Muscle of leg (tissue), 11 donors: ENCODE results near the gene HS2ST1. TPM values are rescaled to one million over a fixed set of nuclear protein-coding genes. Genes with fewer than 3 reads are reported as not detected.
A peak's percentile ranks its signal among the peaks of the same experiment; 100 is the strongest.
"Not testable (repeated sequence)": the region's sequence is repeated elsewhere in the genome, so short reads cannot be mapped to it uniquely, and the experiment has no call there.

Source experiments
- DNase-seq: peaks from one replicate; pipeline ENCODE4 v3.0.0; 2013
- H3K27ac ChIP-seq: one replicate; pipeline ENCODE4 v1.5.1; 2013; ENCODE audit warnings: mild to moderate bottlenecking, low read length, control low read depth
- H3K27me3 ChIP-seq: one replicate; pipeline ENCODE4 v1.6.1; 2013; ENCODE audit warnings: low read length; ENCODE audit not compliant: control insufficient read depth, insufficient read depth
- H3K36me3 ChIP-seq: one replicate; pipeline ENCODE4 v1.6.1; 2013; ENCODE audit warnings: low read length; ENCODE audit not compliant: control insufficient read depth, insufficient read depth
- H3K4me1 ChIP-seq: one replicate; pipeline ENCODE4 v1.6.1; 2013; ENCODE audit warnings: low read length; ENCODE audit not compliant: control insufficient read depth, insufficient read depth
- H3K4me3 ChIP-seq: one replicate; pipeline ENCODE4 v1.5.1; 2013; ENCODE audit warnings: low read length, control low read depth
- H3K9me3 ChIP-seq: replicated peaks from 2 replicates; pipeline ENCODE4 v1.6.1; 2013; ENCODE audit warnings: low read depth, low read length; ENCODE audit not compliant: control insufficient read depth
- WGBS: methylation state at CpG from one replicate; pipeline ENCODE4 v1.1.5; 2013; ENCODE audit warnings: missing lambda C conversion rate; ENCODE audit not compliant: insufficient coverage; 5-methylcytosine and 5-hydroxymethylcytosine counted together
- polyA plus RNA-seq, 8 donors: library from polyadenylated mRNA; unstranded; fragments of 120-200 nt; gene quantifications; one replicate each; pipeline versions ENCODE4 v1.2.1 to v1.2.3, GENCODE V29; 2013; ENCODE audit warnings: inconsistent platforms in 1 of 8, low replicate concordance in 1 of 8; ENCODE audit not compliant: insufficient read length in 8 of 8, insufficient read depth in 1 of 8
- total RNA-seq: library from RNA; stranded (reverse); fragments of 120-200 nt; gene quantifications from one replicate; pipeline ENCODE4 v1.2.4, GENCODE V29; 2013

Gene HS2ST1
- total and polyA plus RNA-seq, 9 donors: 12.4 to 25.5 (median 18.9) TPM

DNA sequence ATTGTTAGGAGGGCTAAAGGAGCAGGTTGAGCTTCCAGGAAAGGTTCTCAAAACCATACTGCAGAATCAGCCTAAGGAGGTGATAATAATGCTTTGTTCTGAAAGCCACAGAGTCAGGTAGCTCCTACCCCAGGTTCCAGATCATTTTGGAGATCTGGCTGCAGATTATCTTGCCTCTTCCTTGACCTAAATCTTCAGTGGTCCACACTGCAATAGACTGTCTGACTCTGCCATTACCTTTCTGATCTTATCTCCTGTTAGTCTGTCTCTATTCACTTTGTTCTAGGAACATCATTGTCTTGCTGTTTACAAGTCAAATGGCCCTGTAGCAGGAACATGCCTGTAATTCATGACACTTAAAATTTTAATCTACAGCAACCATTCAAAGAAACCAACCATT lies 73.0 kb downstream of the HS2ST1 start:
- Histone ChIP-seq H3K27ac (no peak overlapping the region), H3K27me3 (no peaks in the 10 kb centered on the region), H3K36me3 (no peaks in the 10 kb centered on the region), H3K4me1 (no peaks in the 10 kb centered on the region), H3K9me3 (no peaks in the 10 kb centered on the region), H3K4me3 (no peak overlapping the region)
- DNase-seq: no peak

DNA sequence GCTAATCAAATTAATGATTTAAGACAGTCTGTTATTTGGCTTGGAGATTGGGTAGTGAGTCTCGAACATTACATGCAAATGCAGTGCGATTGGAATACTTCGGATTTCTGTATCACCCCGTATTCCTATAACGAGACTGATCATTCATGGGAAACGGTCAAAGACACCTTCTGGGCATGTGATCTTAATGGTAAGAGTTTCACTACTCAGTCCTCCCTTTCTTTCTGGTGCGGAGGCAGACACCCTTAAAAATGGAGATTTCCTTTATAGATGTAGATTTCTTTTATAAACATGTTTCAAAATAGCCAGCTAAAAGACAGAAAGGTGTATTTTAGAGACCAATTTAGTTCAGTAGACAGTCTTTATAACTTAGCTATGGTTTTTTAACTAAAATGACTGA lies 74.4 kb downstream of the HS2ST1 start:
- no peak overlapping the region for H3K4me3 ChIP-seq
- no peaks in the 10 kb centered on the region for H3K9me3 ChIP-seq
- H3K4me1 ChIP-seq: no peaks in the 10 kb centered on the region
- H3K27ac ChIP-seq: no peak overlapping the region
- no peaks in the 10 kb centered on the region for H3K27me3 ChIP-seq
- DNase-seq: no peak
- no peaks in the 10 kb centered on the region for H3K36me3 ChIP-seq
- no CpG with 5 or more reads among the region's 7 CpGs for WGBS

DNA sequence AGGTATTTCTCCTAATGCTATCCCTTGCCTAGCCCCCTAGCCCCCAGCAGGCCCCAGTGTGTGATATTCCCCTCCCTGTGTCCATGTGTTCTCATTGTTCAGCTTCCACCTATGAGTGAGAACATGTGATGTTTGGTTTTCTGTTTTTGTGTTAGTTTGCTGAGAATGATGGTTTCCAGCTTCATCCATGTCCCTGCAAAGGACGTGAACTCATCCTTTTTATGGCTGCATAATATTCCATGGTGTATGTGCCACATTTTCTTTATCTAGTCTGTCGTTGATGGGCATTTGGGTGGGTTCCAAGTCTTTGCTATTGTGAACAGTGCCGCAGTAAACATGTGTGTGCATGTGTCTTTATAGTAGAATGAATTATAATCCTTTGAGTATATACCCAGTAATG lies 75.3 kb downstream of the HS2ST1 start:
- not testable (repeated sequence) for H3K27me3 ChIP-seq, DNase-seq, H3K9me3 ChIP-seq, H3K36me3 ChIP-seq, H3K4me1 ChIP-seq, H3K27ac ChIP-seq, H3K4me3 ChIP-seq
- WGBS: no CpG with 5 or more reads among the region's 3 CpGs

DNA sequence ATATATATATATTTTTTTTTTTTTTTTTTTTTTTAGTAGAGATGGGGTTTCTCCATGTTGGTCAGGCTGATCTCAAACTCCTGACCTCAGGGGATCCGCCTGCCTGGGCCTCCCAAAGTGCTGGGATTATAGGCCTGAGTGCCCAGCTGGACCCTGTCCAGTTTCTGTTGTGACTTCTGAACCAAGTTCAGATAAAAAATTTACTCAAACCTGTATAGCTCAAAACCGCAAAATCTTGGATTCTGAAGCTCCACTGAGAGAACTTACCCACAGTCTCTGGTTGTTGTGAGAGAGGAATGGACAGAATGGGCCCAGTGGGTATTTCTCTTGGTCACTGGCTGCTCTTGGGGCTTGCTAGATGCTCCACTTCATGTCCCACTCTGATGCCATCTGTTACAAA lies 76.4 kb downstream of the HS2ST1 start:
- no peak for DNase-seq
- H3K27me3 ChIP-seq: no peaks in the 10 kb centered on the region
- no peak overlapping the region for H3K27ac ChIP-seq
- no peak overlapping the region for H3K4me3 ChIP-seq
- H3K4me1 ChIP-seq: no peaks in the 10 kb centered on the region
- no CpG with 5 or more reads among the region's 2 CpGs for WGBS
- H3K9me3 ChIP-seq: no peaks in the 10 kb centered on the region
- no peaks in the 10 kb centered on the region for H3K36me3 ChIP-seq

DNA sequence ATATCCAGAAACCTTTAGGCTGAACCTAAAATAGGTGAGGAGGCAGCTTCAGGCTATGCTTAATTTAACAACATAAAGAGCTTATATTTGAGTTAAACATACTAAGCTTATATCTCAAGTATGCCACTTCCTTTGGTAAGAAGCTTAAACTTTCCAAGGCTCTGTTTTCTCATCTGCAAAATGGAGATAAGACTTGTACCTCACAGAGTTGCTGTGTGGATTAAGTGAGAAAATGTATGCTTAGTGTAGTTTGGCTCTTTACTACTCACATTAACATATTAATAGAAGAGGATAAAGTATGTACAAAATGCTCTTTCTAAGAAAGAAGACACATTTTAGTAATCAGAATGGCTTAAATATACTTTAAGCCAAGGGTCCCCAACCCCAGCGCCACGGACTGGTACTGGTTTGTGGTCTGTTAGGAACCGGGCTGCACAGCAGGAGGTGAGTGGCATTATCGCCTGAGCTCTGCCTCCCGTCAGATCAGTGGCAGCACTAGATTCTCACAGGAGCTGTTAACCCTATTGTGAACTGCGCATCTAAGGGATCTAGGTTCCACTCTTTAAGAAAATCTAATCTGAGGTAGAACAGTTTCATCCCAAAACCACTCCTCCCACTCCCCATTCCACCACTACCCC lies 77.2 kb downstream of the HS2ST1 start:
- WGBS: 34% methylated on average over 3 of the region's 6 CpGs
- no peak overlapping the region for H3K4me3 ChIP-seq

DNA sequence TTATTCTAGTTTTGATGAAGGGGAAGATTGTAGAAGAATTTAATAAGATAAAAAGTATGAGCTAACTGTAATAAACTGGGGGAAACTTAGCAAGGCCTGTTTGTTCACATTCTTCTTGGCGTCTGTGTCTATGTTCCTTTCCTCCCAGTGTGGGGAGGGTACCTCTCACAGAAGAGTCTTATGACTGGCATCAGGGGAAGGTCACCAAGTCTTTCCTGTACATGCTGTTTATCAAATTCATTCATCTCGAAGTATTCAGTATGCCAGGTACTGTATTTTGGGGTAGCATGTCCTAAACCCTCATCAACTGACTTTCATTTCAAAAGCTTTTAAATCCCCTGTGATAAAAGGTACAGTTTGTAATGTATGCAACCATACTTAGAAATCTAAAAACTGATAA lies 78.4 kb downstream of the HS2ST1 start:
- Histone ChIP-seq H3K27me3 (no peaks in the 10 kb centered on the region), H3K4me3 (no peak overlapping the region), H3K4me1 (no peaks in the 10 kb centered on the region), H3K27ac (no peak overlapping the region), H3K9me3 (no peaks in the 10 kb centered on the region), H3K36me3 (no peaks in the 10 kb centered on the region)
- DNase-seq: no peak
- 80% methylated on average over 1 of the region's 2 CpGs for WGBS

More for the DNA sequence above, 77.2 kb downstream of the HS2ST1 start:
- H3K27me3 ChIP-seq: no peaks in the 10 kb centered on the region
- H3K4me1 ChIP-seq: no peaks in the 10 kb centered on the region
- no peaks in the 10 kb centered on the region for H3K36me3 ChIP-seq
- H3K27ac ChIP-seq: no peak overlapping the region
- no peaks in the 10 kb centered on the region for H3K9me3 ChIP-seq
- DNase-seq: no peak

DNA sequence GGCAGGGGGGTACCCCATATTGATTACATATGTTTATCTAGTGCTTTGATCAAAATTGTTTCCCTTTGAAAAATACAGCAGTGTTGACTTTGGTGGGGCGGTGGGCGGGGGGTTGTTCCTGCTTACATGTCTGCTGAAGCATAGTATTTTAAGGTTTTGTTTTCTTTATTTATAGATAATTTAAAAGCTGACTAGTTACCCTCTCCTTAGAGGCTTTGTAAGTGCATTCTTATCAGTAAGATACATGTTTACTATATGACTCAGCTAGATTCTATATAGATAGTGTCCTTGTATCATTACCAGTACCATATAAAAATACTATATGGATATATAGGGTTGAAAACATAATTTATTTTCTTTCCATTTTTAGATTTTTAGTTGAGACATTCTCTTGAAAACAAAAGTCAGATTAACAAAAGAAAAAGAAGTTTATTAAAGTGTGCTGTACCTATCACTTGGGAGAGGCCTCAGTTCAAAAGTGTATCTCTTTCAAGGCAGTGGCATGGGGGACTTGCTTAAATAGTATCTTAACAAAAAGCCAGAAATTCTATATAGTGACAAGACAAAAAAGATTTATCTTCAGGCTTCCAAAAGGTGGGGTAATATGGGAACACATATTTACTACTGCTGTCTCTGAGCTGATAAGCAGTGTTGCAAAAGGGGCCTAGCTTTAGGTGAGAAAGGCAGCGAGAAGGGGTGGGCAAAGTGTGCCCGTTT lies 79.0 kb downstream of the HS2ST1 start:
- Histone ChIP-seq H3K4me1 (no peaks in the 10 kb centered on the region), H3K4me3 (no peak overlapping the region), H3K27ac (no peak overlapping the region), H3K27me3 (no peaks in the 10 kb centered on the region), H3K36me3 (no peaks in the 10 kb centered on the region), H3K9me3 (no peaks in the 10 kb centered on the region)
- WGBS: no CpG with 5 or more reads among the region's 4 CpGs
- no peak for DNase-seq

DNA sequence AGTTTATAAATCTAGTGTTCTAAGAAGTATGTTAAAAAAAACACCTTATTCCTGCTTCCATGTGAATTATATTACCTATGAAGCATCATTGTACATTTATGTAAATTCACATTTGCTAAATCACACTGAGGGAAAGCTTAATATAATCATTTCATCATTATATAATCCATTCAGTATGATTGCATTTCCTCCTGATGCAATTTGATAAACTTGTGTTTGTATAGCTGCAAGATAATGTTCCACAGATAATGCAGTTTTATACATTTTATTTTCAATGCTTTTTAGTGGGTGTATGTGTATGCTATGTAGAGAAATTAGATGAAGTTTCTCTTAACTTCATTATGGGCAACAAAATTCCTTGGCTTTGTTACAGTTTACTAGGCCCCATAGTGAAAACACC lies 79.6 kb downstream of the HS2ST1 start:
- DNase-seq: no peak

DNA sequence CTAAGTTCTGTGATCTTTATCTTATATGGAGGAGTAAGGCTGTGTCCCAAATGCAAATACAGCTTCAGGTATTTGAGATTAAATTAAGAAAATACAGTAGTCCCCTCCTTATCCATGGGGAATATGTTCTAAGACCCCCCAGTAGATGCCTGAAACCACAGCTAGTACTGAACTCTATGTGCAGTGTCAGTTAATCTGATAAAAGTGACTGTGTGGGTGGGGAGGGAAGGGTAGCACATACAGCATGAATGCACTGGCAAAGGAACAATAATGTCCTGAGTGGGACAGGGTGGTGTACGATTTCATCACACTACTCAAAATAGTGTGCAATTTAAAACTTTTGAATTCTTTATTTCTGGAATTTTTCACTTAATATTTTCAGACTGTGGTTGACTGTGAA lies 83.1 kb downstream of the HS2ST1 start:
- no CpG with 5 or more reads among the region's 1 CpG for WGBS
- Histone ChIP-seq H3K4me1 (no peaks in the 10 kb centered on the region), H3K36me3 (no peaks in the 10 kb centered on the region), H3K27me3 (no peaks in the 10 kb centered on the region), H3K27ac (no peak overlapping the region), H3K4me3 (no peak overlapping the region), H3K9me3 (no peaks in the 10 kb centered on the region)
- DNase-seq: no peak

More for the DNA sequence above, 79.6 kb downstream of the HS2ST1 start:
- Histone ChIP-seq H3K4me3 (no peak overlapping the region), H3K4me1 (no peaks in the 10 kb centered on the region), H3K27ac (no peak overlapping the region), H3K36me3 (no peaks in the 10 kb centered on the region), H3K27me3 (no peaks in the 10 kb centered on the region), H3K9me3 (no peaks in the 10 kb centered on the region)

DNA sequence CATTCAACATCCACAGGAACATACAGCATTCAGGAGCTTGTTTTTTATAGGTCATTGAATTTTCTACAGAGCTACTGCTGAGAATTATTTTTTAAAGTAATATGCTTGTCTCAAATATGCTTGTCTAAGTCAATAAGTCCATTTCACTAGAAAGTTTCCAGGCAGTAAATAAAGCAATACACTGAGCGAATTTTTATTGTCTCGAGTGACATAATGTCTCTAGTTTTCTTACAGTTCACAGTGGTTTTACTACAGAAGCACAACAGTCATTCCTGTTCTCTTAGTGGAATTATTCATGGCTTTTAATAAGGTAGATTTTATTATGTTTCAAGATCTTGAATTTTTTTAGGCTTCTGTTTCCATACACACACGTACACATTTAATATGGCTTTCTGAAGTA lies 83.8 kb downstream of the HS2ST1 start:
- no peaks in the 10 kb centered on the region for H3K36me3 ChIP-seq
- peak; percentile 9 for DNase-seq
- H3K9me3 ChIP-seq: no peaks in the 10 kb centered on the region

DNA sequence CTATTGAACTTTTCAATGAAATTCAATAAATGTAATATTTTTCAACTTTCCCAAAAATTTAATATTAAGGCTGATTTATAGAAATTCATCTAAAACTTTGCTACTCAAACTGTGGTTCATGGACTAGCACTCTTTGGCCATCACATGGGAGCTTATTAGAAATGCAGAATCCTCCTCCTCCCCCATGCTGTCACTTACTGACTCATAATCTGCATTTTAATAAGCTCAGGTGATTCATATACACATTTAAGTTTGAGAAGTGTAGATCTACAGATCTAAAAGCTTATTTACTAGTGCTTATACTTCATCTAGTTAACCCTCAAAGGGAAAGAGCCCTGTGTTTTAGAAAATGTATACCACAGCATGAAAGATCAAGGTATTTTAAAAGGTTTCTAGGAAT lies 84.3 kb downstream of the HS2ST1 start:
- DNase-seq: no peak
- no peaks in the 10 kb centered on the region for H3K27me3 ChIP-seq
- no peak overlapping the region for H3K27ac ChIP-seq
- H3K36me3 ChIP-seq: no peaks in the 10 kb centered on the region
- H3K4me1 ChIP-seq: no peaks in the 10 kb centered on the region
- no peaks in the 10 kb centered on the region for H3K9me3 ChIP-seq
- H3K4me3 ChIP-seq: no peak overlapping the region

More for the DNA sequence above, 83.8 kb downstream of the HS2ST1 start:
- Histone ChIP-seq H3K27ac (no peak overlapping the region), H3K4me1 (no peaks in the 10 kb centered on the region), H3K27me3 (no peaks in the 10 kb centered on the region), H3K4me3 (no peak overlapping the region)
- WGBS: no CpG with 5 or more reads among the region's 3 CpGs
